Esophagus squamous epithelium (tissue), 5 donors: ENCODE measurements around the gene IRF2. TPM values are rescaled to one million over a fixed set of nuclear protein-coding genes. Genes with fewer than 3 reads are reported as not detected.

Experiments
- DNase-seq: peaks from one replicate; lab custom pipeline; 2025; lab: John Stamatoyannopoulos, UW
- H3K27ac ChIP-seq, 4 donors: fragments of 200-600 bp; sonication (generic); one replicate each; pipeline ENCODE4 v1.5.1; 2016 to 2019; ENCODE audit warnings: mild to moderate bottlenecking in 1 of 4
- H3K27me3 ChIP-seq, 4 donors: fragments of 200-600 bp; sonication (generic); 1 replicate in 3 of 4; 2 replicates in 1 of 4; pipeline versions ENCODE4 v1.5.1 to v1.6.0; 2017 to 2021; ENCODE audit warnings: antibody characterized with exemption in 1 of 4
- H3K36me3 ChIP-seq, 3 donors: fragments of 200-600 bp; sonication (generic); one replicate each; pipeline ENCODE4 v1.5.1; 2016 to 2019
- H3K4me1 ChIP-seq, 3 donors: fragments of 200-600 bp; sonication (generic); one replicate each; pipeline ENCODE4 v1.5.1; 2017 to 2019
- H3K4me3 ChIP-seq, 4 donors: fragments of 200-600 bp; sonication (generic); 1 replicate in 3 of 4; 2 replicates in 1 of 4; pipeline ENCODE4 v1.5.1; 2016 to 2019; ENCODE audit warnings: mild to moderate bottlenecking in 2 of 4, moderate library complexity in 1 of 4
- H3K9me3 ChIP-seq, 3 donors: fragments of 200-600 bp; sonication (generic); one replicate each; pipeline ENCODE4 v1.5.1; 2016 to 2019
- POLR2A ChIP-seq, 4 donors: fragments of 450-650 bp; IDR thresholded peaks; one replicate each; pipeline ENCODE4 v1.6.1; 2017; ENCODE audit warnings: antibody characterized with exemption in 4 of 4, mild to moderate bottlenecking in 4 of 4, moderate library complexity in 3 of 4
- WGBS, 2 donors: methylation state at CpG; one replicate each; pipeline ENCODE4 v1.1.5; 2018; 5-methylcytosine and 5-hydroxymethylcytosine counted together
- intact Hi-C: fragments of 100-400 bp; cut with DNase I; formaldehyde crosslinking; loops from one replicate; pipeline ENCODE4 v1.15.0; 2022
- total RNA-seq, 4 donors: library from RNA; depleted of rRNA; stranded (reverse); fragments of >200 nt; gene quantifications; one replicate each; pipeline ENCODE4 v1.1.0, GENCODE V29; 2016
- TF ChIP-seq, protein P1 (sequence below), 6 experiments: fragments of 450-650 bp in 4 of 6; fragments of 200-600 bp in 2 of 6; sonication (generic) in 2 of 6; IDR thresholded peaks; one replicate each; pipeline ENCODE4 v1.5.1; 2016 to 2019; ENCODE audit warnings: antibody characterized with exemption in 6 of 6, mild to moderate bottlenecking in 4 of 6, moderate library complexity in 4 of 6
- donor health status: DM: yes; HTN: yes; CAD: no.

Gene IRF2
- total RNA-seq, 4 donors from 2014 or later: 16.6 to 30.2 (median 23.4) TPM

DNA sequence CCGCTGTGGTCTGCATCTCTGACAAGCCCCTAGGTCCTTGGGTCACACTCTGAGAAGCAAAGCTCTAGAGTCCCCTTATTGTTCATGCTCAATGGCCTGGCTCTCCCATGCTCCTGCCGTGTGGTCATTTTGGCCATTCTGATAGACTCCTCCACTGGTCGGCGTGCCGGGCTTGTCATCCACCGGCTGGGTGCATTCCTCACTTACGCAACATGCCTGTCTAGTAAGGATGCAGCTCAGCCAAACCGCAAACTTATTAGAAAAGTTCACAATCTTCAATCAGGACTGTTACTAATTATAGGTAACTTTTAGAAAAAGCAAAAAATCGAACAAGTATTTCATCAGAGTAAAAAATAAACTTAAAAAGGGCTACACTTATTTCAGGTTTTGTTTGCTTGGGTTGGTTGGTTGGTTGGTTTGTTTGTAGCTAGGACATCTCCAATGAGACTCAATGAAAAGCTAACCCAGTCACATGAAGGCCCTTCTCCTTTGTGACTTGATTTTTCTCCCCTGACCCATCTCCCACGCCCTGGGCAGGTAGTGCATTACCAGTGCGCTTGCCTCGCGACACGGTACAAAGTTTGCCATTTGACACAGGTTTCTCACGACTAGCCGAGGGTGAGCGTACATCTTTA, 41.0 kb downstream of the IRF2 start:
- no peak overlapping the region for H3K27ac ChIP-seq
- intact Hi-C loops: no loop called here
- TF ChIP-seq POLR2A (IDR thresholded peaks at IDR 0.05): no peak
- TF ChIP-seq, protein P1, sequence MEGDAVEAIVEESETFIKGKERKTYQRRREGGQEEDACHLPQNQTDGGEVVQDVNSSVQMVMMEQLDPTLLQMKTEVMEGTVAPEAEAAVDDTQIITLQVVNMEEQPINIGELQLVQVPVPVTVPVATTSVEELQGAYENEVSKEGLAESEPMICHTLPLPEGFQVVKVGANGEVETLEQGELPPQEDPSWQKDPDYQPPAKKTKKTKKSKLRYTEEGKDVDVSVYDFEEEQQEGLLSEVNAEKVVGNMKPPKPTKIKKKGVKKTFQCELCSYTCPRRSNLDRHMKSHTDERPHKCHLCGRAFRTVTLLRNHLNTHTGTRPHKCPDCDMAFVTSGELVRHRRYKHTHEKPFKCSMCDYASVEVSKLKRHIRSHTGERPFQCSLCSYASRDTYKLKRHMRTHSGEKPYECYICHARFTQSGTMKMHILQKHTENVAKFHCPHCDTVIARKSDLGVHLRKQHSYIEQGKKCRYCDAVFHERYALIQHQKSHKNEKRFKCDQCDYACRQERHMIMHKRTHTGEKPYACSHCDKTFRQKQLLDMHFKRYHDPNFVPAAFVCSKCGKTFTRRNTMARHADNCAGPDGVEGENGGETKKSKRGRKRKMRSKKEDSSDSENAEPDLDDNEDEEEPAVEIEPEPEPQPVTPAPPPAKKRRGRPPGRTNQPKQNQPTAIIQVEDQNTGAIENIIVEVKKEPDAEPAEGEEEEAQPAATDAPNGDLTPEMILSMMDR (IDR thresholded peaks at IDR 0.05): no peak
- H3K36me3 ChIP-seq: peaks cover 0 to 27% (median 0%) of the 10 kb centered on the region in 3 donors
- no peak overlapping the region for H3K4me3 ChIP-seq
- peaks cover 3 to 22% (median 5%) of the 10 kb centered on the region in 3 donors for H3K4me1 ChIP-seq
- WGBS, 2 donors: 89 to 92% methylated on average over 15 to 16 of the region's 17 CpGs
- H3K27me3 ChIP-seq: no peaks in the 10 kb centered on the region
- no peak for DNase-seq
- H3K9me3 ChIP-seq: no peaks in the 10 kb centered on the region

DNA sequence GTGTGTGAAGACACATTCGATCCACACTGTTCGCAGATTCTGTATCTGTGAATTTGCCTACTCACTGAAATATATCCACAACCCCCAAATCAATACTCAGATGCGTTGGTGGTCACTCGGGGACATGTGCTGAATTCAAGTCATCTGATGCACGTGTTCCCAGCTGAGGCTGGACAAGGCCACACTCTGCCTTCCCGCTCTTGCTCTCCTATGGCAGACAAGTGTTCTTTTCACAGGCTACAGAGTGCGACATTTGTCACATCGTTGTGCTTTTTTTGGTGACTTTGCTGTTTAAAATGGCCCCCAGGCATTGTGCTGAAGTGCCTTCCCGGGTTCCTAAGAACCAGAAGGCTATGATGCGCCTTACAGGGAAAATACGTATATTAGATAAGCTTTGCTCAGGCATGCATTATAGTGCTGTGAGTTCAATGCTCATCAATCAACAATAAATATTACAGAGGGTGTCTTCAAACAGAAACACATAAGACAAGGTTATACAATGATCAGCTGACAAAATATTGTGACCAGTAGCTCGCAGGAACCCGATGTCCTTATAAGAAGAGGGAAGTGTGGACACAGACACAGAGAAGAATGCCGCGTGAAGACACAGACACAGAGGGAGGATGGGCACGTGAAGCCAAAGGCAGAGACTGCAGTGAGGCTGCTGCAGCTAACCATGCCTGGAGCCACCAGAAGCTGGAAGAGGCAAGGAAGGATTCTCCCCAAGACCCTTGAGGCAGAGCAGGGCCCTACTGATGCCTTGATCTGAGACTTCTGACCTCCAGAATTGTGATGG, 42.0 kb downstream of the IRF2 start:
- Histone ChIP-seq H3K36me3 (peaks cover 0 to 38% (median 0%) of the 10 kb centered on the region in 3 donors), H3K9me3 (no peaks in the 10 kb centered on the region), H3K27ac (no peak overlapping the region), H3K27me3 (no peaks in the 10 kb centered on the region), H3K4me1 (peaks cover 3 to 27% (median 5%) of the 10 kb centered on the region in 3 donors), H3K4me3 (no peak overlapping the region)
- intact Hi-C loops: no loop called here
- no peak for DNase-seq
- WGBS, 2 donors: 85 to 91% methylated on average over 16 of the region's 16 CpGs
- no peak for TF ChIP-seq POLR2A (IDR thresholded peaks at IDR 0.05)
- TF ChIP-seq, protein P1 (IDR thresholded peaks at IDR 0.05): no peak

DNA sequence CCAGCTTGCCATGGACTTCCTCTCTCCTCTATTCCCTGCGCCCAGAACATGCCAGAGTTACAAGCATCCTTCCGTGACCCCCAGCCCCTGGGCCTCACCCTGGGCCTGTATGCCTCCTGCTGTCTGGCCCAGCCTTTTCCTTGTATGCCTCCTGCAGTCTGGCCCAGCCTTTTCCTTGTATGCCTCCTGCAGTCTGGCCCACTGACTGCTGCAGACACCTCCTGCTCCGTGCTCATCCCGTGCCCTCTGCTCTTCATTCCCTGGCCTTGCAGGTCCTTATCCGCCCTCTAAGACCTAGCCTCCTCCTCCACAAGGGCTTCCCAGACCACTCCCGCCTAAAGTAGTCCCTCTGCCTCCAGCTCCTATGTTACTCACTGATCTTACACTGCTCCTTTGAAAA, 44.2 kb downstream of the IRF2 start:
- H3K4me3 ChIP-seq: no peak overlapping the region
- no peak overlapping the region for H3K27ac ChIP-seq
- no peaks in the 10 kb centered on the region for H3K9me3 ChIP-seq
- 80 to 86% methylated on average over 6 of the region's 6 CpGs for WGBS, 2 donors
- TF ChIP-seq, protein P1 (IDR thresholded peaks at IDR 0.05): no peak
- no peak for TF ChIP-seq POLR2A (IDR thresholded peaks at IDR 0.05)
- peaks cover 3 to 36% (median 13%) of the 10 kb centered on the region in 3 donors for H3K4me1 ChIP-seq
- peaks cover 0 to 59% (median 0%) of the 10 kb centered on the region in 3 donors for H3K36me3 ChIP-seq
- no peaks in the 10 kb centered on the region for H3K27me3 ChIP-seq
- DNase-seq: no peak
- intact Hi-C loops: no loop called here

DNA sequence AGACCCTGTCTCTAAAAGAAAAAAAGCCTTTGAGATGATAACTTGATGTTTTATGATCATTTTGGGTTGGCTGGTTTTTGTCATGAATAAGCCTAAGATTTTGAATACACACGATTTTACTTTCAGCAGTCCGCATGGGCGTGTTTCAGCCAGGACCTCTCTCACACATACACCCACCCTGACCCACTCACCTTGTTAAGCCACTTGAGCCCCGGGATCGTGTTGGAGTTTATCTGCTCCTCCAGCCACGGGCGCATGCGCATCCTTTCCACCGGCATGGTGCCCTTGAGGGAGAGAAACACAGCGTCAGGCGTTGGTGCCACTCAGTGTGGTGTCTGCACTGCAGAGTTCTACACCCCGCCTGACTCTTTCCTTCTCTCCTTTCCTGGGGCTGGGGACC, 45.6 kb downstream of the IRF2 start:
- Histone ChIP-seq H3K27me3 (no peaks in the 10 kb centered on the region), H3K27ac (no peak overlapping the region), H3K4me1 (peaks cover 3 to 50% (median 22%) of the 10 kb centered on the region in 3 donors), H3K36me3 (peaks cover 0 to 62% (median 0%) of the 10 kb centered on the region in 3 donors), H3K4me3 (no peak overlapping the region), H3K9me3 (no peaks in the 10 kb centered on the region)
- 90 to 92% methylated on average over 6 to 12 of the region's 12 CpGs for WGBS, 2 donors
- TF ChIP-seq, protein P1 (IDR thresholded peaks at IDR 0.05): no peak
- no peak for TF ChIP-seq POLR2A (IDR thresholded peaks at IDR 0.05)
- intact Hi-C loops: no loop called here
- DNase-seq: no peak

DNA sequence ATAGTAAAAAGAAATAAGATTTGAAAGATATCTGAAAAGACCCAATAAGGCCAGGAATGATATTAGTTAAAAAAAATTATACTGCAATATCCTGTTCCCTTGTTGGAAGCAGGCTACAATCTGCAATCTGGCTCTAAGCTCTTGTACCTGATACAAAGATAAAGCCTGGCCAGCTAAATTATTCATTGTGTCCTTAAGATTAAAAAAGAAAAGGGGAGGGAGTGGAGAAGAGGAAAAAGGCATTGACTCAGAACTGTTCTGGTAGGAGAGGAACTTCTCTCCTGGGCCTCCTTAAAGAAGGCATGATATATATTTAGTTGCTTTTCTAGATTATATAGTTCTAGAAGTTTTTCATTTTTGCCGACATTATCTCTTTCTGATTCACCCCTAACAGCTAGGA, 46.7 kb downstream of the IRF2 start:
- intact Hi-C loops: no loop called here
- no peak for DNase-seq
- Histone ChIP-seq H3K27ac (peak overlapping the region in 1 of 4 donors; percentile 36), H3K27me3 (no peaks in the 10 kb centered on the region), H3K36me3 (peaks cover 0 to 61% (median 0%) of the 10 kb centered on the region in 3 donors), H3K4me1 (peaks cover 3 to 55% (median 22%) of the 10 kb centered on the region in 3 donors), H3K9me3 (no peaks in the 10 kb centered on the region), H3K4me3 (no peak overlapping the region)
- no peak for TF ChIP-seq POLR2A (IDR thresholded peaks at IDR 0.05)
- TF ChIP-seq, protein P1 (IDR thresholded peaks at IDR 0.05): no peak
- 67 to 80% methylated on average over 1 of the region's 1 CpG for WGBS, 2 donors
